Measurements from ENCODE around the gene DLG2. TPM values are rescaled to one million over a fixed set of nuclear protein-coding genes. Genes with fewer than 3 reads are reported as not detected.

The DLG2 gene
- total RNA-seq, 2 experiments from 2014 or later: 2.0 to 2.1 TPM

GRCh38 chr11:85379066-85379465 is 248.1 kb downstream of the DLG2 start:
- no peak for ATAC-seq (ENCODE audit: poor library complexity)

GRCh38 chr11:85377901-85378300 is 249.2 kb downstream of the DLG2 start:
- Mint-ChIP-seq H3K9me3 (peaks cover 25% of the 10 kb centered on the region), H3K27ac (no peak overlapping the region), H3K27me3 (no peaks in the 10 kb centered on the region), H3K4me3 (no peak overlapping the region), H3K36me3 (ENCODE audit: low read depth) (no peaks in the 10 kb centered on the region), H3K4me1 (ENCODE audit: low read depth) (no peaks in the 10 kb centered on the region)
- POLR2A ChIA-PET: no interaction called here
- DNase-seq: no peak
- no peak for ATAC-seq (ENCODE audit: poor library complexity)
- Histone ChIP-seq H3K4me3 (ENCODE audit: low read length) (no peak overlapping the region), H3K9me3 (ENCODE audit: control insufficient read depth in 1 of 2, insufficient read depth in 1 of 2, low read length in 2 of 2) (peaks cover 8 to 16% of the 10 kb centered on the region in 2 experiments), H3K27ac (ENCODE audit: low read depth in 1 of 2, low read length in 2 of 2) (no peak overlapping the region), H3K27me3 (ENCODE audit: control insufficient read depth in 1 of 2, insufficient read depth in 2 of 2, low read length in 2 of 2) (no peaks in the 10 kb centered on the region), H3K36me3 (ENCODE audit: insufficient read depth, low read length) (no peaks in the 10 kb centered on the region), H3K4me1 (ENCODE audit: insufficient read depth, low read length) (no peaks in the 10 kb centered on the region)
- TF ChIP-seq CTCF (IDR thresholded peaks at IDR 0.05): no peak
- intact Hi-C loops (cut with DNase I, micrococcal nuclease): no loop called here
- CTCF ChIA-PET: no interaction called here

More at GRCh38 chr11:85379066-85379465, 248.1 kb downstream of the DLG2 start:
- peaks cover 26% of the 10 kb centered on the region for H3K9me3 Mint-ChIP-seq
- H3K4me3 Mint-ChIP-seq: no peak overlapping the region
- no peaks in the 10 kb centered on the region for H3K36me3 Mint-ChIP-seq (ENCODE audit: low read depth)
- H3K27ac Mint-ChIP-seq: no peak overlapping the region
- Histone ChIP-seq H3K4me3 (ENCODE audit: low read length) (no peak overlapping the region), H3K9me3 (ENCODE audit: control insufficient read depth in 1 of 2, insufficient read depth in 1 of 2, low read length in 2 of 2) (peaks cover 8 to 12% of the 10 kb centered on the region in 2 experiments), H3K27me3 (ENCODE audit: control insufficient read depth in 1 of 2, insufficient read depth in 2 of 2, low read length in 2 of 2) (no peaks in the 10 kb centered on the region), H3K4me1 (ENCODE audit: insufficient read depth, low read length) (no peaks in the 10 kb centered on the region), H3K27ac (ENCODE audit: low read depth in 1 of 2, low read length in 2 of 2) (no peak overlapping the region), H3K36me3 (ENCODE audit: insufficient read depth, low read length) (no peaks in the 10 kb centered on the region)
- intact Hi-C loops (cut with DNase I, micrococcal nuclease): no loop called here
- H3K4me1 Mint-ChIP-seq (ENCODE audit: low read depth): no peaks in the 10 kb centered on the region
- DNase-seq: no peak
- ChIA-PET POLR2A (no interaction called here), CTCF (no interaction called here)
- no peak for TF ChIP-seq CTCF (IDR thresholded peaks at IDR 0.05)
- H3K27me3 Mint-ChIP-seq: no peaks in the 10 kb centered on the region

- Mint-ChIP-seq H3K4me3 (no peak overlapping the region), H3K36me3 (ENCODE audit: low read depth) (no peaks in the 10 kb centered on the region), H3K9me3 (peaks cover 18% of the 10 kb centered on the region), H3K4me1 (ENCODE audit: low read depth) (no peaks in the 10 kb centered on the region), H3K27ac (no peak overlapping the region), H3K27me3 (no peaks in the 10 kb centered on the region)
- no peak for TF ChIP-seq CTCF (IDR thresholded peaks at IDR 0.05)
- DNase-seq (no peak), ATAC-seq (ENCODE audit: poor library complexity) (no peak)
- no peaks in the 10 kb centered on the region for H3K27me3 ChIP-seq (ENCODE audit: control insufficient read depth in 1 of 2, insufficient read depth in 2 of 2, low read length in 2 of 2)
- H3K4me1 ChIP-seq (ENCODE audit: insufficient read depth, low read length): no peaks in the 10 kb centered on the region
- no peaks in the 10 kb centered on the region for H3K36me3 ChIP-seq (ENCODE audit: insufficient read depth, low read length)
- H3K4me3 ChIP-seq (ENCODE audit: low read length): no peak overlapping the region
- H3K9me3 ChIP-seq (ENCODE audit: control insufficient read depth in 1 of 2, insufficient read depth in 1 of 2, low read length in 2 of 2): peaks cover 9 to 20% of the 10 kb centered on the region in 2 experiments
- intact Hi-C loops (cut with DNase I, micrococcal nuclease): no loop called here
- ChIA-PET CTCF (no interaction called here), POLR2A (no interaction called here)
- H3K27ac ChIP-seq (ENCODE audit: low read depth in 1 of 2, low read length in 2 of 2): no peak overlapping the region
Measured at GRCh38 chr11:85359859-85360258, 267.3 kb downstream of the DLG2 start.
